MM.1S (cell line): ENCODE measurements around the gene TP53BP2.

Experiments used
- EZH2phosphoT487 ChIP-seq: fragments of 300-600 bp; sonication (generic); IDR thresholded peaks from 2 replicates; pipeline ENCODE4 v1.6.1; 2018; ENCODE audit warnings: antibody characterized with exemption, low read length
- TF ChIP-seq, protein P1 (sequence below): fragments of 300-600 bp; sonication (generic); IDR thresholded peaks from 2 replicates; pipeline ENCODE4 v1.5.1; 2016; ENCODE audit warnings: antibody characterized with exemption, low read length, mixed read lengths

DNA sequence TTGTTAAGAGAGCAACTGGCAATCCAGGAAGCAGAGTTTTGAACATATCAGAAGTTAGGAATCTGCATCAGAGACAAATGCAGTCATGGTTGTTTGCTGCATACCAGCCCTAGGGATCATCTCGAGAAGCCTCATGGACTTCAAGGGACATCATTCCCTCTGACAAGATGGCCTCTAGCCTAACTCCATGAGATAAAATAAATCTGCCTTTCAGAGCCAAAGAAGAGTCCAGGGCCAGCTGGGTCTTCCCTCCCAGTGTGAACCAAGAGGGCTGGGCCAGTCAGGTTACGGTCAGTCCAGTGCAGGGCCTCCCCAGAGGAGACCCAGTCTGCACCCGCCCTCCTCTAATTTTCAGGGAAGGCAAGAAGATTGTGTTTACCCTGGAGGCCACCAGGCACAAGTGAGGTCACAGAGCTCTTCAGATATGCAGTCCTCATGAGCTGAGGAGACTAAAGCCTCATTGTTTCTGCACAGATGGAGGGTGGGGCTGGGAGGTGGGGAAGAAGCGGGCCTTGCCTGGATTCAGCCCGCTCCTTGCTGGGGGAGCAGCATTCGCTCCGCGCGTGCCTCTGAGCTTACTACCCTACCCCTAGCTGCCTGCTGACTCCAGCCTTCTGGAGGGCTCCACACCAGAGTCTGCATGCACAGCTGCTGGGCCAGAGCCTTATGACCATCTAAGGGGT, 80.6 kb downstream of the TP53BP2 start:
- TF ChIP-seq, protein P1, sequence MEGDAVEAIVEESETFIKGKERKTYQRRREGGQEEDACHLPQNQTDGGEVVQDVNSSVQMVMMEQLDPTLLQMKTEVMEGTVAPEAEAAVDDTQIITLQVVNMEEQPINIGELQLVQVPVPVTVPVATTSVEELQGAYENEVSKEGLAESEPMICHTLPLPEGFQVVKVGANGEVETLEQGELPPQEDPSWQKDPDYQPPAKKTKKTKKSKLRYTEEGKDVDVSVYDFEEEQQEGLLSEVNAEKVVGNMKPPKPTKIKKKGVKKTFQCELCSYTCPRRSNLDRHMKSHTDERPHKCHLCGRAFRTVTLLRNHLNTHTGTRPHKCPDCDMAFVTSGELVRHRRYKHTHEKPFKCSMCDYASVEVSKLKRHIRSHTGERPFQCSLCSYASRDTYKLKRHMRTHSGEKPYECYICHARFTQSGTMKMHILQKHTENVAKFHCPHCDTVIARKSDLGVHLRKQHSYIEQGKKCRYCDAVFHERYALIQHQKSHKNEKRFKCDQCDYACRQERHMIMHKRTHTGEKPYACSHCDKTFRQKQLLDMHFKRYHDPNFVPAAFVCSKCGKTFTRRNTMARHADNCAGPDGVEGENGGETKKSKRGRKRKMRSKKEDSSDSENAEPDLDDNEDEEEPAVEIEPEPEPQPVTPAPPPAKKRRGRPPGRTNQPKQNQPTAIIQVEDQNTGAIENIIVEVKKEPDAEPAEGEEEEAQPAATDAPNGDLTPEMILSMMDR: no peak
- TF ChIP-seq EZH2phosphoT487: no peak
